ENCODE results near the gene AK1.

- no peak for TF ChIP-seq CTCF (conservative IDR thresholded peaks at IDR 0.05)
- no peak for TF ChIP-seq EZH2 (IDR thresholded peaks at IDR 0.05; ENCODE audit: low read depth)
These were observed 41.4 kb downstream of the AK1 start for GRCh38 chr9:127835991-127836516.

Measured in PC-9 (cell line).